Endothelial cell of umbilical vein (primary cell): ENCODE measurements around the gene MMRN2. TPM values are rescaled to one million over a fixed set of nuclear protein-coding genes. Genes with fewer than 3 reads are reported as not detected.

Experiments
- BruUV-seq: library from RNA; stranded (reverse); fragments of 400-500 nt; replicated peaks from 2 replicates; lab custom pipeline; 2021; lab: Mats Ljungman, UMichigan
- CTCF ChIA-PET: fragments of 300-600, 350-600 bp; sonication (Branson Sonifier 250); formaldehyde crosslinking; loops from one replicate; lab custom pipeline; 2021; ENCODE audit warnings: antibody characterized with exemption, inconsistent platforms; lab: Charles Lee
- POLR2A ChIA-PET: fragments of 300-600, 350-600 bp; sonication (Branson Sonifier 250); formaldehyde crosslinking; loops from one replicate; lab custom pipeline; 2021; ENCODE audit warnings: antibody characterized with exemption, inconsistent platforms; lab: Charles Lee
- DNase-seq: peaks from one replicate; pipeline ENCODE4 v3.0.0-alpha.2; 2011; ENCODE audit warnings: low read depth, low spot score
- FAIRE-seq: peaks from 2 replicates; lab custom pipeline; 2011; peaks lifted over from hg19 to GRCh38; lab: Jason Lieb, UNC
- H2AFZ ChIP-seq: 2 replicates; pipeline ENCODE4 v1.6.0; 2012; ENCODE audit warnings: low read depth, low read length, control low read depth, inconsistent platforms
- H3K27ac ChIP-seq: 2 replicates; pipeline ENCODE4 v1.5.1; 2011; ENCODE audit warnings: low read depth, mild to moderate bottlenecking, control low read depth, low read length, moderate library complexity; ENCODE audit not compliant: insufficient read depth
- H3K27me3 ChIP-seq, 2 experiments: 2 replicates each; pipeline versions ENCODE4 v1.6.0 to v1.6.1; 2011; ENCODE audit warnings: low read length in 2 of 2, mixed read lengths in 1 of 2; ENCODE audit not compliant: control insufficient read depth in 2 of 2, insufficient read depth in 2 of 2
- H3K36me3 ChIP-seq, 2 experiments: 2 replicates in 1 of 2; 3 replicates in 1 of 2; pipeline ENCODE4 v1.5.1; 2011; ENCODE audit warnings: low read length in 2 of 2, mild to moderate bottlenecking in 1 of 2, moderate library complexity in 1 of 2; ENCODE audit not compliant: control insufficient read depth in 2 of 2, insufficient read depth in 2 of 2; ENCODE audit errors: extremely low read depth in 1 of 2
- H3K4me1 ChIP-seq: 3 replicates; pipeline ENCODE4 v1.5.1; 2011; ENCODE audit warnings: mild to moderate bottlenecking, low read length; ENCODE audit not compliant: control insufficient read depth, insufficient read depth; ENCODE audit errors: extremely low read depth
- H3K4me2 ChIP-seq: 2 replicates; pipeline ENCODE4 v1.6.1; 2011; ENCODE audit warnings: low read length, control low read depth, mixed read lengths; ENCODE audit not compliant: insufficient read depth
- H3K4me3 ChIP-seq, 3 experiments: fragments of 200-600 bp in 1 of 3; sonication (generic), shearing (Covaris generic) in 1 of 3; replicated peaks in 1 of 3; 2 replicates each; pipeline ENCODE4 v1.5.1; 2011 to 2016; ENCODE audit warnings: control low read depth in 3 of 3, low read length in 3 of 3, mild to moderate bottlenecking in 2 of 3, inconsistent platforms in 1 of 3, low read depth in 1 of 3, moderate library complexity in 1 of 3; ENCODE audit not compliant: insufficient read depth in 1 of 3
- H3K79me2 ChIP-seq: 2 replicates; pipeline ENCODE4 v1.6.0; 2012; ENCODE audit warnings: low read length, inconsistent platforms; ENCODE audit not compliant: control insufficient read depth, insufficient read depth
- H3K9ac ChIP-seq: replicated peaks from 2 replicates; pipeline ENCODE3; 2011; ENCODE audit warnings: low read length, control low read depth; ENCODE audit not compliant: insufficient read depth; ENCODE audit errors: extremely low read depth
- H3K9me1 ChIP-seq: replicated peaks from 3 replicates; pipeline ENCODE4 v1.6.0; 2011; ENCODE audit warnings: mild to moderate bottlenecking, low read length; ENCODE audit not compliant: control insufficient read depth, insufficient read depth; ENCODE audit errors: extremely low read depth
- H3K9me3 ChIP-seq: replicated peaks from 2 replicates; pipeline ENCODE4 v1.5.1; 2012; ENCODE audit warnings: low read length, inconsistent platforms; ENCODE audit not compliant: control insufficient read depth, insufficient read depth
- H4K20me1 ChIP-seq: replicated peaks from 2 replicates; pipeline ENCODE3; 2011; ENCODE audit warnings: mild to moderate bottlenecking, low read length; ENCODE audit not compliant: control insufficient read depth, insufficient read depth; ENCODE audit errors: extremely low read depth
- JUN ChIP-seq: IDR thresholded peaks from 2 replicates; pipeline ENCODE4 v1.6.1; 2011; ENCODE audit warnings: borderline replicate concordance, low read depth; ENCODE audit not compliant: insufficient read length, insufficient read depth
- MYC ChIP-seq: IDR thresholded peaks from one replicate; pipeline ENCODE4 v1.6.1; 2011; ENCODE audit warnings: mild to moderate bottlenecking, low read depth, low read length
- POLR2A ChIP-seq: IDR thresholded peaks from 2 replicates; pipeline ENCODE4 v1.6.1; 2012; ENCODE audit warnings: low read depth, mild to moderate bottlenecking, control low read depth, low read length
- dilution Hi-C: fragments of 300-500 bp; cut with MboI; formaldehyde crosslinking; loops from one replicate; pipeline ENCODE4 v1.15.0; 2019; ENCODE audit warnings: low sequenced_read_pairs; ENCODE audit not compliant: extremely low pct_ligation_motif_present
- intact Hi-C: fragments of 100-400 bp; cut with micrococcal nuclease; formaldehyde crosslinking; loops from one replicate; pipeline ENCODE4 v1.10.0; 2022
- polyA plus RNA-seq, 4 experiments: library from polyadenylated mRNA; depleted of rRNA in 3 of 4; stranded (reverse) in 3 of 4; unstranded in 1 of 4; fragments of >200 nt; gene quantifications; 2 replicates each; pipeline versions ENCODE4 v1.2.1 to v1.2.3, GENCODE V29; 2011 to 2012; ENCODE audit warnings: missing spikeins in 1 of 4
- total RNA-seq: library from RNA; stranded (reverse); gene quantifications from 2 replicates; pipeline ENCODE4 v1.2.3, GENCODE V29; 2021
- TF ChIP-seq, protein P1 (sequence below): IDR thresholded peaks from 2 replicates; pipeline ENCODE4 v1.6.1; 2011; ENCODE audit not compliant: insufficient read depth, insufficient read length

Gene MMRN2
- total and polyA plus RNA-seq, 2 donors (not counting 3 experiments of a cell fraction or from before 2014, with no cell fraction given): 154 to 169 TPM

DNA sequence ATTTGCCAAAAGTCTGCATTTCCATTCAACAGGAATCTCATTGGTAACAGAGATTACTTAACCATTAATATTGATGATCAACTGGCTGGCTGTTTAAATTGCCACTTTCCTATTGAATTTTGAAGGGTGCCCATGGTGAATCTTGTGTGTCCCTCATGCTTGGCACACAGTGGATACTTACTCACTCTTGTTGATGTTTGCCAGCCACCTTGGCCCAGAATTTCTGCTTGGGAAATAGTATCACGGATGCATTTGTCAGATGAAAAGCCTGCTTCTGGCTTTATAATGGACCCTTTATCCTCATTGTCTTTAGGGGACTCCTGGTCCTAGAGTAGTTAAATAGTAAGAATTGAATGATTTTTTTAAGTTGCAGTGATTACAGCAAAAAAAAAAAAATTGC lies 52.0 kb downstream of the MMRN2 start:
- Histone ChIP-seq H3K9ac (no peak overlapping the region), H3K36me3 (no peaks in the 10 kb centered on the region), H3K79me2 (no peaks in the 10 kb centered on the region), H3K9me3 (no peaks in the 10 kb centered on the region), H3K4me2 (no peak overlapping the region), H4K20me1 (no peaks in the 10 kb centered on the region), H2AFZ (no peak overlapping the region), H3K9me1 (no peaks in the 10 kb centered on the region), H3K4me1 (no peaks in the 10 kb centered on the region), H3K4me3 (no peak overlapping the region), H3K27ac (no peak overlapping the region), H3K27me3 (peaks cover 23 to 61% of the 10 kb centered on the region in 2 experiments)
- ChIA-PET POLR2A (no interaction called here), CTCF (interaction anchor here (0.6 to 1.4 kb wide), 2 partner anchors 67 to 212 kb away, joined by 3 to 4 read pairs; no protein-coding TSS in a partner anchor)
- DNase-seq (no peak), FAIRE-seq (no peak)
- BruUV-seq: no TSS peak
- dilution Hi-C loops: no loop called here
- intact Hi-C loops: no loop called here
- TF ChIP-seq POLR2A (no peak), MYC (no peak), JUN (no peak)
- TF ChIP-seq, protein P1, sequence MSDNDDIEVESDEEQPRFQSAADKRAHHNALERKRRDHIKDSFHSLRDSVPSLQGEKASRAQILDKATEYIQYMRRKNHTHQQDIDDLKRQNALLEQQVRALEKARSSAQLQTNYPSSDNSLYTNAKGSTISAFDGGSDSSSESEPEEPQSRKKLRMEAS: no peak

DNA sequence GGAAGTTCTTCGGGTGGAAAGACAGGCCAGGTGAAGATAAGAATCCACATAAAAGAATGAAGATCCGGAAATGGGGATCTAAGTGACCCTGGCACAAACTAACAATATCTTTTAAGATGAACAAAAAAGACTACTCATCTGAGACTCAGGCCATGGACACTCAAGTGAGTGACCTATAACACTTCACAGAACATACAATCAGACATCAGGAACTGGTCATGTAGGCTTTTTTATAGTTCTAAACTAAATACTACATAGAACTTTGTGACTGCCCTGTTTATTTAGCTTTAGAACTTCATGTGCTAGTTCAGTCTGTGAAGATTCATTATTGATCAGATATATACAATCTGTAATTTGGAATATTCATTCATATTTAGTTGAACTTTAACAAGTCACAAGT lies 52.8 kb downstream of the MMRN2 start:
- Histone ChIP-seq H3K4me2 (no peak overlapping the region), H3K9me1 (no peaks in the 10 kb centered on the region), H4K20me1 (no peaks in the 10 kb centered on the region), H2AFZ (no peak overlapping the region), H3K4me1 (no peaks in the 10 kb centered on the region), H3K27ac (no peak overlapping the region), H3K4me3 (no peak overlapping the region), H3K9me3 (no peaks in the 10 kb centered on the region), H3K27me3 (peaks cover 22 to 67% of the 10 kb centered on the region in 2 experiments), H3K79me2 (no peaks in the 10 kb centered on the region), H3K36me3 (no peaks in the 10 kb centered on the region), H3K9ac (no peak overlapping the region)
- DNase-seq: no peak
- FAIRE-seq: no peak
- no peak for TF ChIP-seq JUN
- dilution Hi-C loops: no loop called here
- intact Hi-C loops: no loop called here
- BruUV-seq: no TSS peak
- ChIA-PET CTCF (interaction anchor here (1.4 kb wide), 1 partner anchor 211 kb away, joined by 4 read pairs; no protein-coding TSS in a partner anchor), POLR2A (no interaction called here)
